ENCODE results near the gene GPBAR1. TPM values are rescaled to one million over a fixed set of nuclear protein-coding genes. Genes with fewer than 3 reads are reported as not detected.

The GPBAR1 gene
- total RNA-seq, 6 donors from 2014 or later = 0.33 to 6.4 (median 4.1) TPM

- Histone ChIP-seq H3K9me3 (no peaks in the 10 kb centered on the region), H3K27ac (peak overlapping the region; percentile 97 to 100 (median 99)), H3K27me3 (no peaks in the 10 kb centered on the region), H3K4me3 (peak overlapping the region; percentile 8 to 97 (median 32)), H3K36me3 (peaks cover under 1 to 25% (median 10%) of the 10 kb centered on the region in 4 donors), H3K4me1 (peaks cover 81 to 100% (median 95%) of the 10 kb centered on the region in 4 donors)
- 3 to 6% methylated on average over 11 of the region's 11 CpGs for WGBS, 2 donors
- DNase-seq = peak in 1 of 2 donors; percentile 97
- TF ChIP-seq CTCF (IDR thresholded peaks at IDR 0.05) (no peak), POLR2A (IDR thresholded peaks at IDR 0.05) (peak in 3 of 4 donors; percentile 35 to 66 (median 42)), POLR2AphosphoS5 (IDR thresholded peaks at IDR 0.05) (peak; percentile 52 to 87), EP300 (IDR thresholded peaks at IDR 0.05) (peak in 2 of 4 donors; percentile 45 to 88)
- peak; percentile 92 for ATAC-seq (ENCODE audit: low FRiP score in 2 of 2)
Observed at GRCh38 chr2:218286570-218287459, 26.0 kb downstream of the GPBAR1 start.

GRCh38 chr2:218289639-218290315, 29.0 kb downstream of the GPBAR1 start:
- Histone ChIP-seq H3K4me1 (peaks cover 74 to 94% (median 88%) of the 10 kb centered on the region in 4 donors), H3K27ac (peak overlapping the region; percentile 97 to 100 (median 99)), H3K27me3 (no peaks in the 10 kb centered on the region), H3K36me3 (peaks cover 0 to 4% (median 0%) of the 10 kb centered on the region in 4 donors), H3K9me3 (no peaks in the 10 kb centered on the region), H3K4me3 (peak overlapping the region; percentile 80 to 97 (median 88))
- no peak for ATAC-seq (ENCODE audit: low FRiP score in 2 of 2)
- DNase-seq = peak in 1 of 2 donors; percentile 63
- WGBS, 2 donors = 23 to 54% methylated on average over 4 to 6 of the region's 6 CpGs
- TF ChIP-seq CTCF (IDR thresholded peaks at IDR 0.05) = no peak
- peak in 3 of 4 donors; percentile 35 to 91 (median 62) for TF ChIP-seq EP300 (IDR thresholded peaks at IDR 0.05)
- peak in 3 of 4 donors; percentile 18 to 67 (median 23) for TF ChIP-seq POLR2A (IDR thresholded peaks at IDR 0.05)
- peak; percentile 60 to 76 for TF ChIP-seq POLR2AphosphoS5 (IDR thresholded peaks at IDR 0.05)

GRCh38 chr2:218290316-218291261, 29.8 kb downstream of the GPBAR1 start:
- no peak for ATAC-seq (ENCODE audit: low FRiP score in 2 of 2)
- Histone ChIP-seq H3K27ac (peak overlapping the region; percentile 97 to 100 (median 99)), H3K4me3 (peak overlapping the region; percentile 80 to 97 (median 88)), H3K27me3 (no peaks in the 10 kb centered on the region), H3K36me3 (no peaks in the 10 kb centered on the region), H3K9me3 (no peaks in the 10 kb centered on the region), H3K4me1 (peaks cover 73 to 94% (median 88%) of the 10 kb centered on the region in 4 donors)
- no peak for TF ChIP-seq POLR2AphosphoS5 (IDR thresholded peaks at IDR 0.05)
- TF ChIP-seq POLR2A (IDR thresholded peaks at IDR 0.05) = peak in 1 of 4 donors; percentile 8
- DNase-seq = peak in 1 of 2 donors; percentile 58
- WGBS, 2 donors = 34 to 39% methylated on average over 9 to 12 of the region's 12 CpGs

- peak overlapping the region; percentile 80 to 97 (median 88) for H3K4me3 ChIP-seq
- peak in 1 of 2 donors; percentile 67 for DNase-seq
- H3K4me1 ChIP-seq = peaks cover 67 to 93% (median 84%) of the 10 kb centered on the region in 4 donors
- no peaks in the 10 kb centered on the region for H3K27me3 ChIP-seq
- no peak for TF ChIP-seq CTCF (IDR thresholded peaks at IDR 0.05)
- TF ChIP-seq POLR2AphosphoS5 (IDR thresholded peaks at IDR 0.05) = peak in 1 of 2 donors; percentile 32
- no peak for TF ChIP-seq EP300 (IDR thresholded peaks at IDR 0.05)
- TF ChIP-seq POLR2A (IDR thresholded peaks at IDR 0.05) = peak in 1 of 4 donors; percentile 17
- no peaks in the 10 kb centered on the region for H3K9me3 ChIP-seq
- no peaks in the 10 kb centered on the region for H3K36me3 ChIP-seq
- peak overlapping the region; percentile 97 to 100 (median 99) for H3K27ac ChIP-seq
- peak; percentile 0 to 8 for ATAC-seq (ENCODE audit: low FRiP score in 2 of 2)
- WGBS, 2 donors = 14 to 21% methylated on average over 9 to 12 of the region's 12 CpGs
Observed at GRCh38 chr2:218291318-218292047, 30.7 kb downstream of the GPBAR1 start.

All from upper lobe of left lung (tissue), 6 donors.